ENCODE results near the gene GRIN2A. TPM values are rescaled to one million over a fixed set of nuclear protein-coding genes. Genes with fewer than 3 reads are reported as not detected.

Gene GRIN2A
- total and polyA plus RNA-seq, 2 experiments from 2014 or later, result 0.42 to 5.5 TPM

GRCh38 chr16:10165643-10166042 lies 16.6 kb downstream of the GRIN2A start:
- DNase-seq (ENCODE audit: low read depth in 1 of 2, low spot score in 1 of 2), result no peak
- TF ChIP-seq, protein P1, sequence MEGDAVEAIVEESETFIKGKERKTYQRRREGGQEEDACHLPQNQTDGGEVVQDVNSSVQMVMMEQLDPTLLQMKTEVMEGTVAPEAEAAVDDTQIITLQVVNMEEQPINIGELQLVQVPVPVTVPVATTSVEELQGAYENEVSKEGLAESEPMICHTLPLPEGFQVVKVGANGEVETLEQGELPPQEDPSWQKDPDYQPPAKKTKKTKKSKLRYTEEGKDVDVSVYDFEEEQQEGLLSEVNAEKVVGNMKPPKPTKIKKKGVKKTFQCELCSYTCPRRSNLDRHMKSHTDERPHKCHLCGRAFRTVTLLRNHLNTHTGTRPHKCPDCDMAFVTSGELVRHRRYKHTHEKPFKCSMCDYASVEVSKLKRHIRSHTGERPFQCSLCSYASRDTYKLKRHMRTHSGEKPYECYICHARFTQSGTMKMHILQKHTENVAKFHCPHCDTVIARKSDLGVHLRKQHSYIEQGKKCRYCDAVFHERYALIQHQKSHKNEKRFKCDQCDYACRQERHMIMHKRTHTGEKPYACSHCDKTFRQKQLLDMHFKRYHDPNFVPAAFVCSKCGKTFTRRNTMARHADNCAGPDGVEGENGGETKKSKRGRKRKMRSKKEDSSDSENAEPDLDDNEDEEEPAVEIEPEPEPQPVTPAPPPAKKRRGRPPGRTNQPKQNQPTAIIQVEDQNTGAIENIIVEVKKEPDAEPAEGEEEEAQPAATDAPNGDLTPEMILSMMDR (IDR thresholded peaks at IDR 0.05; ENCODE audit: low read depth, low read length), result no peak

GRCh38 chr16:10162981-10163380 lies 19.2 kb downstream of the GRIN2A start:
- DNase-seq (ENCODE audit: low read depth in 1 of 2, low spot score in 1 of 2), result no peak
- H3K36me3 ChIP-seq, result no peaks in the 10 kb centered on the region
- H3K4me1 ChIP-seq (ENCODE audit: low read depth), result no peaks in the 10 kb centered on the region
- no peaks in the 10 kb centered on the region for H3K9me3 ChIP-seq (ENCODE audit: low read depth)
- no peaks in the 10 kb centered on the region for H3K27me3 ChIP-seq
- no peak overlapping the region for H3K4me3 ChIP-seq
- TF ChIP-seq, protein P1 (IDR thresholded peaks at IDR 0.05; ENCODE audit: low read depth, low read length), result no peak
- H3K27ac ChIP-seq, result no peak overlapping the region

More at GRCh38 chr16:10165643-10166042, 16.6 kb downstream of the GRIN2A start:
- Histone ChIP-seq H3K4me3 (no peak overlapping the region), H3K27ac (no peak overlapping the region), H3K4me1 (ENCODE audit: low read depth) (no peaks in the 10 kb centered on the region), H3K27me3 (no peaks in the 10 kb centered on the region), H3K9me3 (ENCODE audit: low read depth) (no peaks in the 10 kb centered on the region), H3K36me3 (no peaks in the 10 kb centered on the region)

DNA sequence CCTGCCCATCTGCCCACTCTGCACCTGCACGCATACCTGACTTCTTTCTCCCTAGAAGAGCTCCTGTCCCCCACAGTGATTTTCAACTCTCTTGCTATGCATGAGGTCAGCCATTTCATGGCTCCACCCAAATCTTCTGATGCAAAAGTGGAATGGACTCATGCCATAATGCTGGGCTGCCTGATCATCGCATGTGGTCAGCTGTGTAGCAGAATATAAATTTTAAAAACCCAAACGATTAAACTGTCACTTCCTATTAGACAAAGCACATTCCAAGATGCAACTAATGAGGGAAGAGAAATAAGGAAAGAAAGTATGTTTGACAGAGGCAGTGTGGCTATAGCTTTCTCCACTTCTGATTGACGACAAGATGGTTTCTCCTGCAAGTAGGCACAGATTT lies 26.1 kb downstream of the GRIN2A start:
- DNase-seq (ENCODE audit: low read depth in 1 of 2, low spot score in 1 of 2), result no peak
- no peak overlapping the region for H3K4me3 ChIP-seq

DNA sequence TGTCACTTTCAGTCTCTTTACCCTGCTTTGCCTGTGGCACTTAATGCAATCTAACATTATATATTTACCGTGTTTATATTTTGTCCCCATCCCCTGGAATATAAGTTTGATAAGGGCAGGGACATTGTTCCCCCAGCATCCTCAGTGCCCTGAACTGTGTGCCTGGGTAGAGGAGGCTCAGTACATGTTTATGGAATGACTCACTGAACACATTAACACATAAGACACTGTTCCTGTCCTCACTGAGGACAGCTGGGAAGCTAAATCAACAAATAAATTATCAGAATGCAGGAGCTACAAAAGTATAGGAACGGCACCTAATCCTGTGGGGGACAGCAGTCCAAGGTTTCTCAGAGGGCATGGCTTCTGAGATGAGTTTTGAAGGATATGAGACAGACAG lies 27.8 kb downstream of the GRIN2A start:
- Histone ChIP-seq H3K9me3 (ENCODE audit: low read depth) (no peaks in the 10 kb centered on the region), H3K27me3 (no peaks in the 10 kb centered on the region), H3K4me1 (ENCODE audit: low read depth) (no peaks in the 10 kb centered on the region), H3K4me3 (no peak overlapping the region), H3K36me3 (no peaks in the 10 kb centered on the region), H3K27ac (no peak overlapping the region)
- TF ChIP-seq, protein P1 (IDR thresholded peaks at IDR 0.05; ENCODE audit: low read depth, low read length), result no peak
- no peak for DNase-seq (ENCODE audit: low read depth in 1 of 2, low spot score in 1 of 2)

More for the DNA sequence above, 26.1 kb downstream of the GRIN2A start:
- TF ChIP-seq, protein P1 (IDR thresholded peaks at IDR 0.05; ENCODE audit: low read depth, low read length), result no peak
- no peaks in the 10 kb centered on the region for H3K27me3 ChIP-seq
- no peaks in the 10 kb centered on the region for H3K9me3 ChIP-seq (ENCODE audit: low read depth)
- no peaks in the 10 kb centered on the region for H3K36me3 ChIP-seq
- H3K27ac ChIP-seq, result no peak overlapping the region
- no peaks in the 10 kb centered on the region for H3K4me1 ChIP-seq (ENCODE audit: low read depth)

DNA sequence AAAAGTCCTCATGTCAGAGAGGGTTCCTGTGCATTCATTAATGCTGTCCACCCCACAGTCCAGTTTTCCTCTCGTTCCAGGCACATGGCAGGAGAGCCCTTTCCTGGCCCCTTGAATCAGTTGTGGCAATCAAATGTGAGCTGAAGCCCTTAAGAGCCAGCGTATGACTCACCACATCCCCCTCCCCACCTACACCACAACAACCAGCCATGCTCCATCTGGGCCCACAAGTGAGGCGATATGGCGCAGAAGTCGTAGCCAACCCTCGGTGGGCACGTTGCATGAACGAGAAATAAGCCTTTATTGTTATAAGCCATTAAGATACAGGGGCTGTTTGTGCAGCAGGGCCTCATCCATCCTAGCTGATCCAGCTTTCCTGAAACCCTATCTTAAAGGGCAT lies 28.2 kb downstream of the GRIN2A start:
- H3K9me3 ChIP-seq (ENCODE audit: low read depth), result no peaks in the 10 kb centered on the region
- no peaks in the 10 kb centered on the region for H3K4me1 ChIP-seq (ENCODE audit: low read depth)
- H3K27ac ChIP-seq, result no peak overlapping the region
- H3K36me3 ChIP-seq, result no peaks in the 10 kb centered on the region
- TF ChIP-seq, protein P1 (IDR thresholded peaks at IDR 0.05; ENCODE audit: low read depth, low read length), result no peak
- no peaks in the 10 kb centered on the region for H3K27me3 ChIP-seq
- H3K4me3 ChIP-seq, result no peak overlapping the region
- no peak for DNase-seq (ENCODE audit: low read depth in 1 of 2, low spot score in 1 of 2)

DNA sequence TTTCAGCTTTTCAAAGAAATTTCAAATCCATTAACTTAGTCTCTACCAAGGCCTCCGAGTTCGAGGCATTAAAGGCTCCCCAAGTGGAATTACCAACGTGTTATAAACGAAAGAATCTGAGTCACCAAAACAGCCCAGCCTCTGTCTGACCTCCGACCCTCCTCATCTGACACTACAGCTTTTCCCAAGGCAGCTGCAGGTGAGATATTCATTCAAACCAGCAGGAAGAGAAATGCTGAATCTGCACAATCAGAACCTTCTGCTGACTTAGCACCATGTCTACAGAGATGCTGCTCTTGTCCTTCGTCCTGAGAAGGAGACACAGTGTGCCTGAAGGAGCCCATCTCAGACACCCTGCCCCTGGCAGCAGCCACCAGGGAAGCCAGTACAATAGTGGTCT lies 30.5 kb downstream of the GRIN2A start:
- Histone ChIP-seq H3K9me3 (ENCODE audit: low read depth) (no peaks in the 10 kb centered on the region), H3K27ac (no peak overlapping the region), H3K27me3 (no peaks in the 10 kb centered on the region), H3K4me1 (ENCODE audit: low read depth) (no peaks in the 10 kb centered on the region), H3K4me3 (no peak overlapping the region), H3K36me3 (no peaks in the 10 kb centered on the region)
- TF ChIP-seq, protein P1 (IDR thresholded peaks at IDR 0.05; ENCODE audit: low read depth, low read length), result no peak
- no peak for DNase-seq (ENCODE audit: low read depth in 1 of 2, low spot score in 1 of 2)

Measured in cardiac muscle cell (in vitro differentiated cells and primary cell).